HCT116 (cell line): Measurements from ENCODE around the gene MAST4. TPM values are rescaled to one million over a fixed set of nuclear protein-coding genes. Genes with fewer than 3 reads are reported as not detected.

Source experiments
- ATAC-seq: fragments of 200-7000 bp; cut with Tn5 transposase; 2 replicates; pipeline ENCODE4 v1.9.1; 2020; ENCODE audit warnings: mild to moderate bottlenecking, moderate library complexity
- BruUV-seq: library from RNA; stranded (reverse); fragments of 400-500 nt; replicated peaks from 2 replicates; lab custom pipeline; 2021; lab: Mats Ljungman, UMichigan
- CTCF ChIA-PET: fragments of 300-600 bp; sonication (Branson Sonifier 250); formaldehyde crosslinking; loops from one replicate; lab custom pipeline; 2021; ENCODE audit warnings: antibody characterized with exemption; lab: Charles Lee
- POLR2A ChIA-PET: fragments of 300-600, 350-600 bp; sonication (Branson Sonifier 250); formaldehyde crosslinking; loops from one replicate; lab custom pipeline; 2021; ENCODE audit warnings: antibody characterized with exemption; lab: Charles Lee
- RAD21 ChIA-PET, 2 experiments: fragments of 300-600 bp; sonication (Branson Sonifier 250); formaldehyde crosslinking; loops; one replicate each; lab custom pipeline; 2023; ENCODE audit warnings: low total read pairs in 2 of 2; ENCODE audit not compliant: uncharacterized antibody in 2 of 2, unreplicated experiment in 2 of 2, low non-redundant PET in 1 of 2; lab: Charles Lee
- DNase-seq: peaks from one replicate; pipeline ENCODE4 v3.0.0-alpha.2; 2010; ENCODE audit warnings: low read depth, low spot score
- H2AFZ ChIP-seq: fragments of 200-600 bp; shearing (Covaris generic), sonication (generic); 2 replicates; pipeline ENCODE4 v1.6.1; 2017; ENCODE audit warnings: low read depth, mixed run types, mixed read lengths, antibody characterized with exemption, low read length; ENCODE audit not compliant: poor library complexity, severe bottlenecking
- H3K27ac ChIP-seq: 2 replicates; pipeline ENCODE4 v1.5.1; 2012; ENCODE audit warnings: low read depth, low read length
- H3K27me3 ChIP-seq: fragments of 200-600 bp; sonication (generic); 2 replicates; pipeline ENCODE4 v1.6.1; 2016; ENCODE audit warnings: mixed run types, low read length, mixed read lengths; ENCODE audit not compliant: insufficient read depth
- H3K36me3 ChIP-seq, 2 experiments: fragments of 200-500 bp in 1 of 2; fragments of 200-600 bp in 1 of 2; sonication (Bioruptor generic) in 1 of 2; sonication (generic) in 1 of 2; 2 replicates each; pipeline versions ENCODE4 v1.5.1 to v1.6.1; 2014 to 2016; ENCODE audit warnings: low read length in 2 of 2, inconsistent platforms in 1 of 2, mixed read lengths in 1 of 2, mixed run types in 1 of 2; ENCODE audit not compliant: insufficient read depth in 2 of 2, control insufficient read depth in 1 of 2
- H3K4me1 ChIP-seq, 2 experiments: fragments of 200-600 bp in 1 of 2; sonication (generic) in 1 of 2; 2 replicates each; pipeline versions ENCODE4 v1.5.1 to v1.6.1; 2012 to 2017; ENCODE audit warnings: low read length in 2 of 2, inconsistent platforms in 1 of 2, mild to moderate bottlenecking in 1 of 2, mixed read lengths in 1 of 2, mixed run types in 1 of 2, moderate library complexity in 1 of 2; ENCODE audit not compliant: insufficient read depth in 2 of 2, control insufficient read depth in 1 of 2
- H3K4me2 ChIP-seq: fragments of 200-600 bp; sonication (generic); 2 replicates; pipeline ENCODE4 v1.6.1; 2017; ENCODE audit warnings: mixed run types, low read length, mixed read lengths
- H3K4me3 ChIP-seq, 2 experiments: fragments of 200-600 bp in 1 of 2; sonication (generic) in 1 of 2; replicated peaks in 1 of 2; 2 replicates each; pipeline ENCODE4 v1.5.1; 2011 to 2016; ENCODE audit warnings: low read length in 2 of 2, control low read depth in 1 of 2, low read depth in 1 of 2, mild to moderate bottlenecking in 1 of 2, mixed read lengths in 1 of 2, mixed run types in 1 of 2
- H3K79me2 ChIP-seq: fragments of 200-600 bp; sonication (generic); 2 replicates; pipeline ENCODE4 v1.6.1; 2017; ENCODE audit warnings: mild to moderate bottlenecking, mixed run types, low read length, moderate library complexity, mixed read lengths; ENCODE audit not compliant: insufficient read depth
- H3K9ac ChIP-seq: fragments of 200-600 bp; sonication (generic); 2 replicates; pipeline ENCODE4 v1.6.1; 2016; ENCODE audit warnings: low read length, mixed read lengths
- H3K9me2 ChIP-seq: fragments of 200-600 bp; sonication (generic), shearing (Covaris generic); 2 replicates; pipeline ENCODE4 v1.6.1; 2017; ENCODE audit warnings: mixed run types, mild to moderate bottlenecking, moderate library complexity; ENCODE audit not compliant: insufficient read depth
- H3K9me3 ChIP-seq, 2 experiments: fragments of 200-500 bp in 1 of 2; fragments of 200-600 bp in 1 of 2; sonication (Bioruptor generic) in 1 of 2; sonication (generic) in 1 of 2; 2 replicates each; pipeline ENCODE4 v1.6.1; 2014 to 2017; ENCODE audit warnings: low read length in 2 of 2, mixed read lengths in 2 of 2, inconsistent platforms in 1 of 2, low read depth in 1 of 2, mild to moderate bottlenecking in 1 of 2, mixed run types in 1 of 2, moderate library complexity in 1 of 2; ENCODE audit not compliant: control insufficient read depth in 1 of 2, insufficient read depth in 1 of 2
- H4K20me1 ChIP-seq: fragments of 200-600 bp; sonication (generic), shearing (Covaris generic); 2 replicates; pipeline ENCODE4 v1.6.1; 2017; ENCODE audit warnings: mixed run types, mild to moderate bottlenecking, moderate library complexity; ENCODE audit not compliant: insufficient read depth
- EGR1 ChIP-seq: IDR thresholded peaks from 2 replicates; pipeline ENCODE4 v1.6.1; 2012; ENCODE audit warnings: low read depth
- EZH2 ChIP-seq: fragments of 200-600 bp; sonication (generic); IDR thresholded peaks from 2 replicates; pipeline ENCODE4 v1.6.1; 2017; ENCODE audit warnings: antibody characterized with exemption, mixed run types
- EZH2phosphoT487 ChIP-seq: fragments of 200-600 bp; IDR thresholded peaks from 2 replicates; pipeline ENCODE4 v1.6.1; 2018; ENCODE audit warnings: antibody characterized with exemption, borderline replicate concordance
- JUND ChIP-seq: IDR thresholded peaks from 2 replicates; pipeline ENCODE4 v1.6.1; 2012
- MAX ChIP-seq: IDR thresholded peaks from 2 replicates; pipeline ENCODE4 v1.6.1; 2012
- SIN3A ChIP-seq: IDR thresholded peaks from 2 replicates; pipeline ENCODE4 v1.6.1; 2012; ENCODE audit warnings: low read depth
- SRF ChIP-seq: IDR thresholded peaks from 2 replicates; pipeline ENCODE4 v1.6.1; 2012; ENCODE audit warnings: low read depth
- YY1 ChIP-seq: IDR thresholded peaks from 2 replicates; pipeline ENCODE4 v1.6.1; 2011; ENCODE audit warnings: low read length, low read depth, moderate library complexity, mild to moderate bottlenecking; ENCODE audit not compliant: insufficient replicate concordance; ENCODE audit errors: extremely low read depth
- ZBTB33 ChIP-seq: IDR thresholded peaks from 2 replicates; pipeline ENCODE4 v1.6.1; 2011; ENCODE audit warnings: mild to moderate bottlenecking, low read length, moderate library complexity; ENCODE audit not compliant: insufficient replicate concordance; ENCODE audit errors: extremely low read depth
- ZFX ChIP-seq: fragments of 450-650 bp; IDR thresholded peaks from 2 replicates; pipeline ENCODE4 v1.6.1; 2017
- intact Hi-C: fragments of 100-400 bp; cut with micrococcal nuclease; formaldehyde crosslinking; loops from 2 replicates; pipeline ENCODE4 v1.10.0; 2022
- total RNA-seq: library from RNA; stranded (reverse); gene quantifications from one replicate; pipeline ENCODE4 v1.2.1, GENCODE V29; 2021; ENCODE audit not compliant: unreplicated experiment
- TF ChIP-seq, protein P1 (sequence below), 3 experiments: fragments of 200-600 bp in 1 of 3; sonication (generic) in 1 of 3; IDR thresholded peaks in 2 of 3; conservative IDR thresholded peaks in 1 of 3; 2 replicates each; pipeline ENCODE4 v1.5.1; 2012 to 2017; ENCODE audit warnings: low read depth in 2 of 3, low read length in 2 of 3, antibody characterized with exemption in 1 of 3, borderline replicate concordance in 1 of 3, control low read depth in 1 of 3, mild to moderate bottlenecking in 1 of 3, mixed read lengths in 1 of 3, mixed run types in 1 of 3, moderate library complexity in 1 of 3; ENCODE audit not compliant: insufficient read depth in 1 of 3

MAST4 gene
- total RNA-seq, 1 experiment from 2014 or later: 1.1 TPM

DNA sequence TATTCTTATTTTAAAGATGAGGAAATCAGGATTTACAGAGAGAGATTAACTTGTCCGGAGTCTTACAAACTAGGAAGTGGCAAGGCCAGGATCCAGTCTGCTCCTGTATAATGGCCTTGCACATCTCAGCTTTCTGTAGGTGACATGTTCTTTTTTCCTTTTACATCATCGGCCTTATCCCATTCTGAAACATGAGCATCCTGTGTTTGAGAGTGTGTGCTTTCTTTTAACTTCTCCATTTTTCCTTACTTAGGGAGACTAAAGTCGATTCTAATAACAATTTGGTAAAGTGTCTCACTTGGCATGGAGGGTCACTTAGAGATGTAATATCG, 385.8 kb downstream of the MAST4 start:
- CTCF ChIA-PET: no interaction called here
- H2AFZ ChIP-seq: no peak overlapping the region
- no peak overlapping the region for H3K9ac ChIP-seq
- no peak for ATAC-seq
- no peak for DNase-seq
- H3K79me2 ChIP-seq: no peaks in the 10 kb centered on the region
- RAD21 ChIA-PET: no interaction called here
- H3K36me3 ChIP-seq: no peaks in the 10 kb centered on the region
- no peaks in the 10 kb centered on the region for H3K9me3 ChIP-seq
- TF ChIP-seq MAX (no peak), YY1 (no peak), JUND (no peak), EZH2 (no peak), SRF (no peak), ZFX (no peak), EGR1 (no peak), EZH2phosphoT487 (no peak), ZBTB33 (no peak), SIN3A (no peak)
- TF ChIP-seq, protein P1, sequence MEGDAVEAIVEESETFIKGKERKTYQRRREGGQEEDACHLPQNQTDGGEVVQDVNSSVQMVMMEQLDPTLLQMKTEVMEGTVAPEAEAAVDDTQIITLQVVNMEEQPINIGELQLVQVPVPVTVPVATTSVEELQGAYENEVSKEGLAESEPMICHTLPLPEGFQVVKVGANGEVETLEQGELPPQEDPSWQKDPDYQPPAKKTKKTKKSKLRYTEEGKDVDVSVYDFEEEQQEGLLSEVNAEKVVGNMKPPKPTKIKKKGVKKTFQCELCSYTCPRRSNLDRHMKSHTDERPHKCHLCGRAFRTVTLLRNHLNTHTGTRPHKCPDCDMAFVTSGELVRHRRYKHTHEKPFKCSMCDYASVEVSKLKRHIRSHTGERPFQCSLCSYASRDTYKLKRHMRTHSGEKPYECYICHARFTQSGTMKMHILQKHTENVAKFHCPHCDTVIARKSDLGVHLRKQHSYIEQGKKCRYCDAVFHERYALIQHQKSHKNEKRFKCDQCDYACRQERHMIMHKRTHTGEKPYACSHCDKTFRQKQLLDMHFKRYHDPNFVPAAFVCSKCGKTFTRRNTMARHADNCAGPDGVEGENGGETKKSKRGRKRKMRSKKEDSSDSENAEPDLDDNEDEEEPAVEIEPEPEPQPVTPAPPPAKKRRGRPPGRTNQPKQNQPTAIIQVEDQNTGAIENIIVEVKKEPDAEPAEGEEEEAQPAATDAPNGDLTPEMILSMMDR (IDR thresholded peaks at IDR 0.05 in 2 of 3, conservative IDR thresholded peaks at IDR 0.05 in 1 of 3; ENCODE audit: borderline replicate concordance in 1 of 3, insufficient read depth in 1 of 3, low read depth in 2 of 3, low read length in 2 of 3): no peak
- peaks cover 75% of the 10 kb centered on the region for H3K27me3 ChIP-seq
- H3K27ac ChIP-seq: no peak overlapping the region
- no peaks in the 10 kb centered on the region for H3K4me1 ChIP-seq
- H3K4me3 ChIP-seq: no peak overlapping the region
- intact Hi-C loops: no loop called here
- POLR2A ChIA-PET: no interaction called here
- H3K9me2 ChIP-seq: no peaks in the 10 kb centered on the region
- no peak overlapping the region for H3K4me2 ChIP-seq
- no TSS peak for BruUV-seq
- H4K20me1 ChIP-seq: no peaks in the 10 kb centered on the region
